Ascending aorta (tissue), 2 donors: ENCODE measurements around the gene ZC3H7B. TPM values are rescaled to one million over a fixed set of nuclear protein-coding genes. Genes with fewer than 3 reads are reported as not detected.

Source experiments
- DNase-seq, 2 donors: peaks; one replicate each; pipeline ENCODE4 v3.0.0-alpha.2; 2019; ENCODE audit warnings: low spot score in 2 of 2
- H3K27ac ChIP-seq, 2 donors: fragments of 200-600 bp; sonication (generic); one replicate each; pipeline ENCODE4 v1.5.1; 2016 to 2017; ENCODE audit warnings: mild to moderate bottlenecking in 1 of 2
- H3K27me3 ChIP-seq: fragments of 200-600 bp; sonication (generic); one replicate; pipeline ENCODE4 v1.5.1; 2017
- H3K36me3 ChIP-seq, 2 donors: fragments of 200-600 bp; sonication (generic); one replicate each; pipeline ENCODE4 v1.5.1; 2016
- H3K4me1 ChIP-seq, 2 donors: fragments of 200-600 bp; sonication (generic); one replicate each; pipeline ENCODE4 v1.5.1; 2016 to 2017; ENCODE audit warnings: mild to moderate bottlenecking in 1 of 2
- H3K4me3 ChIP-seq, 2 donors: fragments of 200-600 bp; sonication (generic); one replicate each; pipeline ENCODE4 v1.5.1; 2016 to 2017; ENCODE audit warnings: mild to moderate bottlenecking in 1 of 2
- H3K9me3 ChIP-seq, 2 donors: fragments of 200-600 bp; sonication (generic); one replicate each; pipeline ENCODE4 v1.5.1; 2016
- intact Hi-C: fragments of 100-400 bp; cut with DNase I; formaldehyde crosslinking; loops from one replicate; pipeline ENCODE4 v1.15.1; 2023
- total RNA-seq: library from RNA; depleted of rRNA; stranded (reverse); fragments of >200 nt; gene quantifications from one replicate; pipeline ENCODE4 v1.1.0, GENCODE V29; 2016
- TF ChIP-seq, protein P1 (sequence below), 3 experiments: fragments of 200-600 bp in 2 of 3; fragments of 450-650 bp in 1 of 3; sonication (generic) in 2 of 3; IDR thresholded peaks; one replicate each; pipeline ENCODE4 v1.5.1; 2016 to 2019; ENCODE audit warnings: antibody characterized with exemption in 3 of 3, mild to moderate bottlenecking in 1 of 3, moderate library complexity in 1 of 3

The ZC3H7B gene
- total RNA-seq, 1 donor from 2014 or later = 54.9 TPM

DNA sequence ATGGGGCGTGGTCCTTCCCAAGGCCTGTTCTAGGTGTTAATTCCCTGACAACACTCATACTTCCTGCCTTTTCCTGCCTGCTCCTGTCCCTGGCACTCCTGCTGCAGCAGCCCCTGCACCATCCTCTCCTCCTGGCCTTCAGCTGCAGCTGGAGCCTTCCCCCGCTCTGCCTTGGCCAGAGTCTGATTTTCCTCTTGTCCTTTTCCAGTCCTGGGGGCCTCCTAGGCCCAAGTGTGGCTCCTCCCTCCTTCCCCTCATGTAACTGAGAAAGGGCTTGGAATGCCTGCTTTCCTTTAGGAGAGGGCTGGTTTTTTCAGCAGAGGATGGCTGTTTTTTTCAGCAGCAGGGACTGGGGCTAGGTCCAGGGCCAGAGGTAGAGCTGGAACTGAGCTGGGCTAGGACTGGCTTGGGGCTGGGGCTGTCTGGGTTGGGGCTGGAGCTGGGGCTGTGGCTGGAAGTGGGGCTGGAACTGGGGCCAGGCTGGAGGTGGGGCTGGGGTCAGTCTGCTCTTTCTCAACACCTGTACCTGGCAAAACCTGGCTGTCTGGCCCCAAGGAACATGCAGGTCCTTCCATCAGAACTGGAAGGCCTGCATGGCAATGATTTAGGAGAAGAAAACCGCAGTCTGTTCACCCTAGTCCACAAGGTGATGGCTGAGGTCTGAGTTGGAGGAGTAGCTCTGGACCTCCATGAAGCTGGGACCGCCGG lies 23.6 kb downstream of the ZC3H7B start:
- no peak overlapping the region for H3K4me3 ChIP-seq
- TF ChIP-seq, protein P1, sequence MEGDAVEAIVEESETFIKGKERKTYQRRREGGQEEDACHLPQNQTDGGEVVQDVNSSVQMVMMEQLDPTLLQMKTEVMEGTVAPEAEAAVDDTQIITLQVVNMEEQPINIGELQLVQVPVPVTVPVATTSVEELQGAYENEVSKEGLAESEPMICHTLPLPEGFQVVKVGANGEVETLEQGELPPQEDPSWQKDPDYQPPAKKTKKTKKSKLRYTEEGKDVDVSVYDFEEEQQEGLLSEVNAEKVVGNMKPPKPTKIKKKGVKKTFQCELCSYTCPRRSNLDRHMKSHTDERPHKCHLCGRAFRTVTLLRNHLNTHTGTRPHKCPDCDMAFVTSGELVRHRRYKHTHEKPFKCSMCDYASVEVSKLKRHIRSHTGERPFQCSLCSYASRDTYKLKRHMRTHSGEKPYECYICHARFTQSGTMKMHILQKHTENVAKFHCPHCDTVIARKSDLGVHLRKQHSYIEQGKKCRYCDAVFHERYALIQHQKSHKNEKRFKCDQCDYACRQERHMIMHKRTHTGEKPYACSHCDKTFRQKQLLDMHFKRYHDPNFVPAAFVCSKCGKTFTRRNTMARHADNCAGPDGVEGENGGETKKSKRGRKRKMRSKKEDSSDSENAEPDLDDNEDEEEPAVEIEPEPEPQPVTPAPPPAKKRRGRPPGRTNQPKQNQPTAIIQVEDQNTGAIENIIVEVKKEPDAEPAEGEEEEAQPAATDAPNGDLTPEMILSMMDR (IDR thresholded peaks at IDR 0.05) = no peak
- intact Hi-C loops = no loop called here
- no peaks in the 10 kb centered on the region for H3K27me3 ChIP-seq
- H3K27ac ChIP-seq = no peak overlapping the region
- DNase-seq = no peak
- H3K4me1 ChIP-seq = no peaks in the 10 kb centered on the region
- H3K9me3 ChIP-seq = no peaks in the 10 kb centered on the region
- peaks cover 44 to 79% of the 10 kb centered on the region in 2 donors for H3K36me3 ChIP-seq

DNA sequence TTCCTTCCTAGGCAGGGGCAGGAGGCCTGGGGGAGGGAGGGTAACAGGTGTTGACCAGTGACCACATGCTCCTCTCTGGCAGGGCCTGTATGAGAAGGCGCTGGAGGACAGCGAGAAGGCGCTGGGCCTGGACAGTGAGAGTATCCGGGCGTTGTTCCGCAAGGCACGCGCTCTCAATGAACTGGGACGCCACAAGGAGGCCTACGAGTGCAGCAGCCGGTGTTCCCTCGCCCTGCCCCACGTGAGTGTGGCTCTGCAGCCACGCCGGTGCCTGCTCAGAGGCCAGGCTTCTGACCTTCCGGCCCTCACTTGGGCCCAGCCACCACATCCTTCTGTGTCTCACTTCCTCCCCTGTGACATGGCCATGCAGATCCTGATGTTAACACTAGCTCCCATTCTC lies 25.8 kb downstream of the ZC3H7B start:
- H3K36me3 ChIP-seq = peaks cover 59 to 76% of the 10 kb centered on the region in 2 donors
- H3K4me1 ChIP-seq = no peaks in the 10 kb centered on the region
- intact Hi-C loops = no loop called here
- no peak overlapping the region for H3K27ac ChIP-seq
- TF ChIP-seq, protein P1 (IDR thresholded peaks at IDR 0.05) = no peak
- H3K4me3 ChIP-seq = no peak overlapping the region
- H3K27me3 ChIP-seq = no peaks in the 10 kb centered on the region
- no peak for DNase-seq
- no peaks in the 10 kb centered on the region for H3K9me3 ChIP-seq

DNA sequence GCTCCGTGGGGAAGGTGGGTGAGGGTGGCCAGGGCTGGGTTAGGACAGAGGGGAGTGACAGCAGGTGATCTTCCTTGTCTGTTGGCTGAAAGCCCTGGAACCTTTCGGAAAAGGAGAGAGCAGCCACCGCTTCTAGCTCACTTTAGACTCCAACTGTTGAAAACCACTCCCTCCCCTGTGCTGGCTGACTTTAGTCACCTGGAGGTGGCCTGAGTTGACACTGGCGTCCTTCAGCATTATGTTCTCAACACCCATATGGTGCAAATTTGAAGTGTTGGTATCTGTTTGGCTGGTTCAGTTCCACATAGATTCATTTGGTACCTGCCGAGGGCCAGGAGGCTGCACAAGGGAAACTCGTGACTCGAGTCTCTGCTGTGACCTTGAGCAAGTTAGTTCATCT lies 28.8 kb downstream of the ZC3H7B start:
- no peaks in the 10 kb centered on the region for H3K4me1 ChIP-seq
- DNase-seq = no peak
- H3K36me3 ChIP-seq = peaks cover 80 to 82% of the 10 kb centered on the region in 2 donors
- H3K9me3 ChIP-seq = no peaks in the 10 kb centered on the region
- H3K4me3 ChIP-seq = no peak overlapping the region
- H3K27me3 ChIP-seq = no peaks in the 10 kb centered on the region
- TF ChIP-seq, protein P1 (IDR thresholded peaks at IDR 0.05) = no peak
- no peak overlapping the region for H3K27ac ChIP-seq
- intact Hi-C loops = no loop called here

- Histone ChIP-seq H3K27ac (no peak overlapping the region), H3K4me3 (no peak overlapping the region), H3K9me3 (no peaks in the 10 kb centered on the region), H3K36me3 (peaks cover 67 to 70% of the 10 kb centered on the region in 2 donors), H3K27me3 (no peaks in the 10 kb centered on the region), H3K4me1 (no peaks in the 10 kb centered on the region)
- DNase-seq = no peak
- intact Hi-C loops = no loop called here
- TF ChIP-seq, protein P1 (IDR thresholded peaks at IDR 0.05) = no peak
Measured at GRCh38 chr22:41332217-41332939, 31.1 kb downstream of the ZC3H7B start.

DNA sequence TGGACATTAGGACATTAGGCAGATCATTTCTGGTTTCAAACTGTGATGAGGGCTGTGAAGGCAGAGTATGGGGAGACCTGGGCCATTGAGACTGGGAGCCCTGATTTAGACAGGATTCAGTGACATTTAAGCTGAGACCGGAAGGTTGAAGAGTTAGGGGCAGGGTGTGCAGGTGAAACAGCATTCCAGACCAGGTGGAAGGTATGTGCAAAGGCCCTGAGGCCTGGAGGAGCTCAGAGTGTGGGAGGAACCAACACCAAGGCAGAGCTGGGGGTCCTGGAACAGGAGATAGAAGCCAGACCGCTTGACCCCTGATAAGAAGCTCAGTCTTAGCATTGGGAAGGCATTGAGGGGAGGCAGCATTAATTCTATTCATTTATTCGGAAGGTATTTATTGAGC lies 32.5 kb downstream of the ZC3H7B start:
- no peak for DNase-seq
- H3K9me3 ChIP-seq = no peaks in the 10 kb centered on the region
- intact Hi-C loops = no loop called here
- H3K4me1 ChIP-seq = no peaks in the 10 kb centered on the region
- no peak overlapping the region for H3K27ac ChIP-seq
- TF ChIP-seq, protein P1 (IDR thresholded peaks at IDR 0.05) = no peak
- no peaks in the 10 kb centered on the region for H3K27me3 ChIP-seq
- peaks cover 58 to 61% of the 10 kb centered on the region in 2 donors for H3K36me3 ChIP-seq
- no peak overlapping the region for H3K4me3 ChIP-seq
